Fibroblast of lung (primary cell): ENCODE results near the gene AASS.

ENCODE experiments used
- EZH2 ChIP-seq: IDR thresholded peaks from 2 replicates; pipeline ENCODE4 v1.5.1; 2012; ENCODE audit warnings: low read length, control low read depth, mild to moderate bottlenecking; ENCODE audit errors: missing control alignments
- TF ChIP-seq, protein P1 (sequence below), 2 donors: IDR thresholded peaks in 1 of 2; conservative IDR thresholded peaks in 1 of 2; 1 replicate in 1 of 2; 2 replicates in 1 of 2; pipeline ENCODE4 v1.5.1; 2011 to 2012; ENCODE audit warnings: low read length in 2 of 2, control low read depth in 1 of 2, inconsistent platforms in 1 of 2, low read depth in 1 of 2, mild to moderate bottlenecking in 1 of 2

DNA sequence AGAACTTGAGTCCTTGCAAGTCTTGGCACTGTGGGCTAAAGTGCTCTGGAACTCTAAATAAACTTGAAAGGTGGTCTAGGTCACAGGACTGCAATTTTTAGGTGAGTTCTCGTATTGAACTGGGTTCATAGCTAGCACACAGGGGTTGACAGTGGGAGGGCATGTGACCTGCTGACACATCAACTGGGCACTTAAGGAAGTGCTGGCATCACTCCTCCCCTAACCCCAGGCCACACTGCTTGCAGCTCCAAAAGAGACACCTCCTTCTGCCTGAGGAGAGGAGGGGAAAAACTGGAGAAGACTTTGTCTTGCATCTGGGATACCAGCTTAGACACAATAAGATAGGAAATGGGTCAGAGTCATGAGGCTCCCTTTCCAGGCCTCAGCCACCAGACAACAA, 38.0 kb upstream of the AASS start:
- TF ChIP-seq, protein P1, sequence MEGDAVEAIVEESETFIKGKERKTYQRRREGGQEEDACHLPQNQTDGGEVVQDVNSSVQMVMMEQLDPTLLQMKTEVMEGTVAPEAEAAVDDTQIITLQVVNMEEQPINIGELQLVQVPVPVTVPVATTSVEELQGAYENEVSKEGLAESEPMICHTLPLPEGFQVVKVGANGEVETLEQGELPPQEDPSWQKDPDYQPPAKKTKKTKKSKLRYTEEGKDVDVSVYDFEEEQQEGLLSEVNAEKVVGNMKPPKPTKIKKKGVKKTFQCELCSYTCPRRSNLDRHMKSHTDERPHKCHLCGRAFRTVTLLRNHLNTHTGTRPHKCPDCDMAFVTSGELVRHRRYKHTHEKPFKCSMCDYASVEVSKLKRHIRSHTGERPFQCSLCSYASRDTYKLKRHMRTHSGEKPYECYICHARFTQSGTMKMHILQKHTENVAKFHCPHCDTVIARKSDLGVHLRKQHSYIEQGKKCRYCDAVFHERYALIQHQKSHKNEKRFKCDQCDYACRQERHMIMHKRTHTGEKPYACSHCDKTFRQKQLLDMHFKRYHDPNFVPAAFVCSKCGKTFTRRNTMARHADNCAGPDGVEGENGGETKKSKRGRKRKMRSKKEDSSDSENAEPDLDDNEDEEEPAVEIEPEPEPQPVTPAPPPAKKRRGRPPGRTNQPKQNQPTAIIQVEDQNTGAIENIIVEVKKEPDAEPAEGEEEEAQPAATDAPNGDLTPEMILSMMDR (conservative IDR thresholded peaks at IDR 0.05 in 1 of 2, IDR thresholded peaks at IDR 0.05 in 1 of 2; ENCODE audit: low read depth in 1 of 2, low read length in 2 of 2) = no peak
- no peak for TF ChIP-seq EZH2
